ENCODE results near the gene FOXP1. TPM values are rescaled to one million over a fixed set of nuclear protein-coding genes. Genes with fewer than 3 reads are reported as not detected.

Gene FOXP1
- total and polyA plus RNA-seq, 4 donors, result 4.9 to 35.4 (median 32.0) TPM

DNA sequence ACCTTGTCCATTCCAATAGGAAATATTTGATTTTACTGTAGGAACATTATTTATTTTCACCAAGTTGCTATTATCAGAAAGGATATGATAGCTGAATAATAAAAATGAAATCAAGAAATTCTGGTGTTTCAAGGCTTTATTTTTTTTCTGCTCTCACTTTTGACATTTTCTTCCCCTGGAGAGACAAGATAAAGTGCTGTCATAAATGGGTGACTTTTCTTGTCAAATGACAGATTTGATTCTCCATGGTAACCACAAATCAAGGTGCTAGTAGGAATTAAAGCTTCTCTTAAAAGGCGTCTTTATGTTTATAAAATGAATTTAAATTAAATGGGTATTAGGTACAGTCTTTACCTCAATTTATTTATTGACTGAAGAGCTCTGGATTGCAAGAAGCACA lies 124.6 kb downstream of the FOXP1 start:
- Histone ChIP-seq H3K36me3 (ENCODE audit: control insufficient read depth in 4 of 4, insufficient read depth in 3 of 4, low read depth in 1 of 4, low read length in 3 of 4) (no peaks in the 10 kb centered on the region), H3K9ac (ENCODE audit: low read depth in 1 of 2, low read length in 2 of 2) (no peak overlapping the region), H3K9me3 (ENCODE audit: control insufficient read depth in 4 of 4, low read length in 3 of 4) (no peaks in the 10 kb centered on the region), H3K4me1 (ENCODE audit: control insufficient read depth in 4 of 4, insufficient read depth in 4 of 4, low read length in 3 of 4) (peaks cover 0 to 7% (median 0%) of the 10 kb centered on the region in 4 donors), H3K4me3 (ENCODE audit: low read depth in 1 of 3, low read length in 3 of 3) (no peak overlapping the region), H3K27ac (ENCODE audit: low read depth in 1 of 2, low read length in 2 of 2) (no peak overlapping the region), H3K27me3 (ENCODE audit: control insufficient read depth in 4 of 4, insufficient read depth in 4 of 4, low read length in 3 of 4) (no peaks in the 10 kb centered on the region)
- no peak for DNase-seq (ENCODE audit: low spot score)
- 95% methylated on average over 1 of the region's 1 CpG for WGBS
- no peak for TF ChIP-seq HNF4G (IDR thresholded peaks at IDR 0.05)
- TF ChIP-seq, protein P1, sequence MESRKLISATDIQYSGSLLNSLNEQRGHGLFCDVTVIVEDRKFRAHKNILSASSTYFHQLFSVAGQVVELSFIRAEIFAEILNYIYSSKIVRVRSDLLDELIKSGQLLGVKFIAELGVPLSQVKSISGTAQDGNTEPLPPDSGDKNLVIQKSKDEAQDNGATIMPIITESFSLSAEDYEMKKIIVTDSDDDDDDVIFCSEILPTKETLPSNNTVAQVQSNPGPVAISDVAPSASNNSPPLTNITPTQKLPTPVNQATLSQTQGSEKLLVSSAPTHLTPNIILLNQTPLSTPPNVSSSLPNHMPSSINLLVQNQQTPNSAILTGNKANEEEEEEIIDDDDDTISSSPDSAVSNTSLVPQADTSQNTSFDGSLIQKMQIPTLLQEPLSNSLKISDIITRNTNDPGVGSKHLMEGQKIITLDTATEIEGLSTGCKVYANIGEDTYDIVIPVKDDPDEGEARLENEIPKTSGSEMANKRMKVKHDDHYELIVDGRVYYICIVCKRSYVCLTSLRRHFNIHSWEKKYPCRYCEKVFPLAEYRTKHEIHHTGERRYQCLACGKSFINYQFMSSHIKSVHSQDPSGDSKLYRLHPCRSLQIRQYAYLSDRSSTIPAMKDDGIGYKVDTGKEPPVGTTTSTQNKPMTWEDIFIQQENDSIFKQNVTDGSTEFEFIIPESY (IDR thresholded peaks at IDR 0.05), result no peak
- TF ChIP-seq JUND (IDR thresholded peaks at IDR 0.05), result no peak

DNA sequence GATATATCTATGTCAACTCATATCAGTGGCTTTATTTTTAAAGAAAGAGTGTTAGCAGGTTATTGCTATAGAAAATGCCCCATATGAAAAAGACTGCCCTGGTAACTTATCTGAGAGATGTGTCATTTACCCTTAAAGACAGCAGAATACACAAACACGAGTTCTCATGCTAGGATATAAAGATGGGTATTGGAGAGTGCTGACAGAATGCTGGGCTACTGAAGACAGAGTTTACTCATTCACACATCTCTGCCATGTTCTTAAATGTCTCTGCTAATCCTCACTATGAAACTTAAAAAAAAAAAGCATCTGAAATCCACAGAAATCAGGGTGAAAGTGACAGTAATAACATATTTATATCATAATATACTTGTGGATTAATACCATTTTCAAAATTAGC lies 126.7 kb downstream of the FOXP1 start:
- TF ChIP-seq SP1 (IDR thresholded peaks at IDR 0.05) (no peak), HNF4G (IDR thresholded peaks at IDR 0.05) (no peak), RXRA (IDR thresholded peaks at IDR 0.05) (no peak), HNF4A (conservative IDR thresholded peaks at IDR 0.05) (no peak), JUND (IDR thresholded peaks at IDR 0.05) (no peak), RAD21 (IDR thresholded peaks at IDR 0.05) (no peak), NR2F2 (IDR thresholded peaks at IDR 0.05) (no peak), FOXA2 (IDR thresholded peaks at IDR 0.05) (no peak), TAF1 (conservative IDR thresholded peaks at IDR 0.05) (no peak), YY1 (IDR thresholded peaks at IDR 0.05) (no peak), FOXA1 (IDR thresholded peaks at IDR 0.05) (no peak), GABPA (IDR thresholded peaks at IDR 0.05 in 1 of 2, conservative IDR thresholded peaks at IDR 0.05 in 1 of 2) (no peak), EGR1 (IDR thresholded peaks at IDR 0.05; ENCODE audit: low read depth in 2 of 2) (no peak)
- TF ChIP-seq, protein P2, sequence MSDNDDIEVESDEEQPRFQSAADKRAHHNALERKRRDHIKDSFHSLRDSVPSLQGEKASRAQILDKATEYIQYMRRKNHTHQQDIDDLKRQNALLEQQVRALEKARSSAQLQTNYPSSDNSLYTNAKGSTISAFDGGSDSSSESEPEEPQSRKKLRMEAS (IDR thresholded peaks at IDR 0.05), result no peak
- TF ChIP-seq, protein P3, sequence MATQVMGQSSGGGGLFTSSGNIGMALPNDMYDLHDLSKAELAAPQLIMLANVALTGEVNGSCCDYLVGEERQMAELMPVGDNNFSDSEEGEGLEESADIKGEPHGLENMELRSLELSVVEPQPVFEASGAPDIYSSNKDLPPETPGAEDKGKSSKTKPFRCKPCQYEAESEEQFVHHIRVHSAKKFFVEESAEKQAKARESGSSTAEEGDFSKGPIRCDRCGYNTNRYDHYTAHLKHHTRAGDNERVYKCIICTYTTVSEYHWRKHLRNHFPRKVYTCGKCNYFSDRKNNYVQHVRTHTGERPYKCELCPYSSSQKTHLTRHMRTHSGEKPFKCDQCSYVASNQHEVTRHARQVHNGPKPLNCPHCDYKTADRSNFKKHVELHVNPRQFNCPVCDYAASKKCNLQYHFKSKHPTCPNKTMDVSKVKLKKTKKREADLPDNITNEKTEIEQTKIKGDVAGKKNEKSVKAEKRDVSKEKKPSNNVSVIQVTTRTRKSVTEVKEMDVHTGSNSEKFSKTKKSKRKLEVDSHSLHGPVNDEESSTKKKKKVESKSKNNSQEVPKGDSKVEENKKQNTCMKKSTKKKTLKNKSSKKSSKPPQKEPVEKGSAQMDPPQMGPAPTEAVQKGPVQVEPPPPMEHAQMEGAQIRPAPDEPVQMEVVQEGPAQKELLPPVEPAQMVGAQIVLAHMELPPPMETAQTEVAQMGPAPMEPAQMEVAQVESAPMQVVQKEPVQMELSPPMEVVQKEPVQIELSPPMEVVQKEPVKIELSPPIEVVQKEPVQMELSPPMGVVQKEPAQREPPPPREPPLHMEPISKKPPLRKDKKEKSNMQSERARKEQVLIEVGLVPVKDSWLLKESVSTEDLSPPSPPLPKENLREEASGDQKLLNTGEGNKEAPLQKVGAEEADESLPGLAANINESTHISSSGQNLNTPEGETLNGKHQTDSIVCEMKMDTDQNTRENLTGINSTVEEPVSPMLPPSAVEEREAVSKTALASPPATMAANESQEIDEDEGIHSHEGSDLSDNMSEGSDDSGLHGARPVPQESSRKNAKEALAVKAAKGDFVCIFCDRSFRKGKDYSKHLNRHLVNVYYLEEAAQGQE (IDR thresholded peaks at IDR 0.05), result no peak
- TF ChIP-seq, protein P1 (IDR thresholded peaks at IDR 0.05), result no peak
- TF ChIP-seq, protein P4, sequence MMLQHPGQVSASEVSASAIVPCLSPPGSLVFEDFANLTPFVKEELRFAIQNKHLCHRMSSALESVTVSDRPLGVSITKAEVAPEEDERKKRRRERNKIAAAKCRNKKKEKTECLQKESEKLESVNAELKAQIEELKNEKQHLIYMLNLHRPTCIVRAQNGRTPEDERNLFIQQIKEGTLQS (IDR thresholded peaks at IDR 0.05), result no peak
- TF ChIP-seq, protein P5, sequence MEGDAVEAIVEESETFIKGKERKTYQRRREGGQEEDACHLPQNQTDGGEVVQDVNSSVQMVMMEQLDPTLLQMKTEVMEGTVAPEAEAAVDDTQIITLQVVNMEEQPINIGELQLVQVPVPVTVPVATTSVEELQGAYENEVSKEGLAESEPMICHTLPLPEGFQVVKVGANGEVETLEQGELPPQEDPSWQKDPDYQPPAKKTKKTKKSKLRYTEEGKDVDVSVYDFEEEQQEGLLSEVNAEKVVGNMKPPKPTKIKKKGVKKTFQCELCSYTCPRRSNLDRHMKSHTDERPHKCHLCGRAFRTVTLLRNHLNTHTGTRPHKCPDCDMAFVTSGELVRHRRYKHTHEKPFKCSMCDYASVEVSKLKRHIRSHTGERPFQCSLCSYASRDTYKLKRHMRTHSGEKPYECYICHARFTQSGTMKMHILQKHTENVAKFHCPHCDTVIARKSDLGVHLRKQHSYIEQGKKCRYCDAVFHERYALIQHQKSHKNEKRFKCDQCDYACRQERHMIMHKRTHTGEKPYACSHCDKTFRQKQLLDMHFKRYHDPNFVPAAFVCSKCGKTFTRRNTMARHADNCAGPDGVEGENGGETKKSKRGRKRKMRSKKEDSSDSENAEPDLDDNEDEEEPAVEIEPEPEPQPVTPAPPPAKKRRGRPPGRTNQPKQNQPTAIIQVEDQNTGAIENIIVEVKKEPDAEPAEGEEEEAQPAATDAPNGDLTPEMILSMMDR (IDR thresholded peaks at IDR 0.05; ENCODE audit: low read depth, low read length, missing input control), result no peak
- Histone ChIP-seq H3K9ac (ENCODE audit: low read depth in 1 of 2, low read length in 2 of 2) (no peak overlapping the region), H3K4me3 (ENCODE audit: low read depth in 1 of 3, low read length in 3 of 3) (no peak overlapping the region), H3K9me3 (ENCODE audit: control insufficient read depth in 4 of 4, low read length in 3 of 4) (no peaks in the 10 kb centered on the region), H3K27ac (ENCODE audit: low read depth in 1 of 2, low read length in 2 of 2) (no peak overlapping the region), H3K36me3 (ENCODE audit: control insufficient read depth in 4 of 4, insufficient read depth in 3 of 4, low read depth in 1 of 4, low read length in 3 of 4) (no peaks in the 10 kb centered on the region), H3K4me1 (ENCODE audit: control insufficient read depth in 4 of 4, insufficient read depth in 4 of 4, low read length in 3 of 4) (peaks cover 0 to 11% (median 0%) of the 10 kb centered on the region in 4 donors), H3K27me3 (ENCODE audit: control insufficient read depth in 4 of 4, insufficient read depth in 4 of 4, low read length in 3 of 4) (no peaks in the 10 kb centered on the region)
- WGBS, result 74% methylated on average over 1 of the region's 1 CpG
- DNase-seq (ENCODE audit: low spot score), result no peak
